Suprapubic skin (tissue), 4 donors: ENCODE measurements around the gene RASAL1.

ENCODE experiments used
- EP300 ChIP-seq: sonication (generic); formaldehyde crosslinking; IDR thresholded peaks from one replicate; pipeline ENCODE4 v1.6.1; 2017; ENCODE audit warnings: antibody characterized with exemption
- POLR2A ChIP-seq, 2 donors: fragments of 450-650 bp; IDR thresholded peaks; one replicate each; pipeline ENCODE4 v1.6.1; 2017; ENCODE audit warnings: antibody characterized with exemption in 2 of 2, mild to moderate bottlenecking in 2 of 2, moderate library complexity in 2 of 2
- POLR2AphosphoS5 ChIP-seq, 3 donors: sonication (generic); formaldehyde crosslinking; IDR thresholded peaks; one replicate each; pipeline ENCODE4 v1.6.1; 2017; ENCODE audit warnings: antibody characterized with exemption in 3 of 3
- TF ChIP-seq, protein P1 (sequence below), 2 donors: fragments of 200-600 bp in 1 of 2; fragments of 450-650 bp in 1 of 2; sonication (generic) in 1 of 2; IDR thresholded peaks; one replicate each; pipeline ENCODE4 v1.5.1; 2016 to 2019; ENCODE audit warnings: antibody characterized with exemption in 2 of 2, mild to moderate bottlenecking in 1 of 2, moderate library complexity in 1 of 2

DNA sequence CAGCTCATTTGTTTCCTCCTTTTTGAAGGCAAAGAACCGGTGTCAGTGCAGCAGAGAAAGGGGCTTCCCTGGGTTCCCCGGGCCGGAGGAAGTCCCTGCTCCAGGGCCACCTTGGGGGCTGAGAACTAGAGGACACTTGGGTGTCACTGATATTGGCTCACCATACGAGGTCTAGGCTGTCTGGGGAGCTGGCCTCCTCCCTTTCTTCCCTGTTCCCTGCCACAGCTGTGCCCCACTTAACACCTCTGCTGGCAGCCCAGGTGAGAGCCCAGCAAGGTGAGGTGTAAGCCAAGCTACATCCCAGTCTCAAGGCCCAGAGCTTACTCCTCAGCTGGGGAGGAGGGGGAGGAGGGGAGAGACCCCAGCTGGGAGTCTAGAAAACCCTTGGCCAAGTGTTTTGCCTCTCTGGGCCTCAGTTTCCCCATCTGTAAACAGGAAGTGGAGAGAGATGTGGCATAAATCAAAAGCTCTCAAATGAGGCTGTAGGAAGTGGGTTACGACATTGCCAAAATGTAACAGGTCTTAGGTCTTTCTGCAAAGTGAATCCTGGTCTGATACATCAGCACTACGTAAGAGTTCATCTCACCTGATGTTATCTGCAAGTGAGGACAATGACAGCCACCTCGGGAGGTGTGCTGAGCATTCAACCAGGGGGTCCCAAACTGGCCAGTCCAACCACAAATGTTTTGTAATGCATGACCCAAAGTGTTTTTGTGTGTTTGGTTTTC lies 25.5 kb downstream of the RASAL1 start:
- no peak for TF ChIP-seq POLR2A (IDR thresholded peaks at IDR 0.05)
- TF ChIP-seq, protein P1, sequence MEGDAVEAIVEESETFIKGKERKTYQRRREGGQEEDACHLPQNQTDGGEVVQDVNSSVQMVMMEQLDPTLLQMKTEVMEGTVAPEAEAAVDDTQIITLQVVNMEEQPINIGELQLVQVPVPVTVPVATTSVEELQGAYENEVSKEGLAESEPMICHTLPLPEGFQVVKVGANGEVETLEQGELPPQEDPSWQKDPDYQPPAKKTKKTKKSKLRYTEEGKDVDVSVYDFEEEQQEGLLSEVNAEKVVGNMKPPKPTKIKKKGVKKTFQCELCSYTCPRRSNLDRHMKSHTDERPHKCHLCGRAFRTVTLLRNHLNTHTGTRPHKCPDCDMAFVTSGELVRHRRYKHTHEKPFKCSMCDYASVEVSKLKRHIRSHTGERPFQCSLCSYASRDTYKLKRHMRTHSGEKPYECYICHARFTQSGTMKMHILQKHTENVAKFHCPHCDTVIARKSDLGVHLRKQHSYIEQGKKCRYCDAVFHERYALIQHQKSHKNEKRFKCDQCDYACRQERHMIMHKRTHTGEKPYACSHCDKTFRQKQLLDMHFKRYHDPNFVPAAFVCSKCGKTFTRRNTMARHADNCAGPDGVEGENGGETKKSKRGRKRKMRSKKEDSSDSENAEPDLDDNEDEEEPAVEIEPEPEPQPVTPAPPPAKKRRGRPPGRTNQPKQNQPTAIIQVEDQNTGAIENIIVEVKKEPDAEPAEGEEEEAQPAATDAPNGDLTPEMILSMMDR (IDR thresholded peaks at IDR 0.05) = no peak
- no peak for TF ChIP-seq EP300
- no peak for TF ChIP-seq POLR2AphosphoS5 (IDR thresholded peaks at IDR 0.05)
